ENCODE measurements around the gene PRMT7.

The PRMT7 gene

DNA sequence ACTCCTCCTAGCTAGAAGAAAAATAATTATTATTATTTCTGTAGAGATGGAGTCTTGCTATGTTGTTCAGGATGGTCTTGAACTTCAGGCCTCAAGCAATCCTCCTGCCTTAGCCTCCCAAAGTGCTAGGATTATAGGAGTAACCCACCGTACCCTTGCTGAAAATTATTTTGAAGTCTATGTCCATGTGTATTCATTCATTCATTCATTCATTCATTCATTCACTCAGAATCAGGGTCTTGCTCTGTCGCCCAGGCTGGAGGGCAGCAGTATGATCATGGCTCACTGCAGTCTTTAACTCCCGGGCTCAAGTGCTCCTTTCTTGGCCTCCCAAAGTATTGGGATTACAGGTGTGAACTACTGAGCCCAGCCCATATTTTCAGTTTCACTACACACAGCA, 4.2 kb upstream of the PRMT7 start:
- DNase-seq (ENCODE audit: low spot score) = no peak

GRCh38 chr16:68309799-68310198, 1.0 kb upstream of the PRMT7 start:
- DNase-seq (ENCODE audit: low spot score) = no peak

DNA sequence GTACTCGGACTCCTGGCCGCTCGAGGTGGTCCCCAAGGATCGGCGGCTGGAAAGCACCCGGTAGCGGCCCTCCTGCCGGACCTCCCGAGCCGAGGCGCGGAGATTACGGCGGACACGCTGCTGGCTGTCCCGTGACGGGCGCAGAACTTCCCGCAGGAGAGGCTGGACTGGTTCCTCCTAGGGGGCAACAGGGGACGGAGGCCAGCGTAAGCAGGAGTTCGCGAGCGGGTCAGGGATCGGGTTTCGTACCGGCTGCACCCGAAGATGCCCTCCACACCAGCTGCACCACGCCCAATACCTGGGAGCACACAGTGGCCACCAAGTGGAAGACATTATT, 414 bp upstream of the PRMT7 start:
- DNase-seq (ENCODE audit: low spot score) = peak; percentile 68

GRCh38 chr16:68313116-68313515, 2.3 kb downstream of the PRMT7 start:
- DNase-seq (ENCODE audit: low spot score) = no peak

GRCh38 chr16:68319185-68319908, 8.5 kb downstream of the PRMT7 start:
- DNase-seq (ENCODE audit: low spot score) = no peak

DNA sequence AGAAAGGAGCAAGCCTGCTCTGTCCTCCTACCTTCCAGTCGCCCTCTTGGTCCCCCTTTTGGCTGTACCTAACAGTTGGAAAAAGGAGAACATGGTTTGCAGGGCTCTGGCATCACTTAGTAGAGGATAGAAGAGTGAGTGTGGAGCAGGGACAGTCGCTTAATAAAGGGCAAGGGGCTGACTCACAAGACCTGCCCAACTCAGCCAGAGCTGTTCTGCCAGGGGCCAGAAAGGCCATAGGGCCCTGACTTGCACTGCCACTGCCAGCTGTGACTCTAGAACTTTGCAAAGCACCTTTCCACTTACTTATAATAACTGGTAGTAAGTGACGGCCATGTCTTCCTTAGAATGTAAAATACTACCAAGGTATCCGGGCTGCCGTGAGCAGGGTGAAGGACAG, 13.5 kb downstream of the PRMT7 start:
- no peak for DNase-seq (ENCODE audit: low spot score)

GRCh38 chr16:68324780-68325357, 14.1 kb downstream of the PRMT7 start:
- no peak for DNase-seq (ENCODE audit: low spot score)

- DNase-seq (ENCODE audit: low spot score) = peak; percentile 76
Measured at GRCh38 chr16:68328151-68328859, 17.5 kb downstream of the PRMT7 start.

DNA sequence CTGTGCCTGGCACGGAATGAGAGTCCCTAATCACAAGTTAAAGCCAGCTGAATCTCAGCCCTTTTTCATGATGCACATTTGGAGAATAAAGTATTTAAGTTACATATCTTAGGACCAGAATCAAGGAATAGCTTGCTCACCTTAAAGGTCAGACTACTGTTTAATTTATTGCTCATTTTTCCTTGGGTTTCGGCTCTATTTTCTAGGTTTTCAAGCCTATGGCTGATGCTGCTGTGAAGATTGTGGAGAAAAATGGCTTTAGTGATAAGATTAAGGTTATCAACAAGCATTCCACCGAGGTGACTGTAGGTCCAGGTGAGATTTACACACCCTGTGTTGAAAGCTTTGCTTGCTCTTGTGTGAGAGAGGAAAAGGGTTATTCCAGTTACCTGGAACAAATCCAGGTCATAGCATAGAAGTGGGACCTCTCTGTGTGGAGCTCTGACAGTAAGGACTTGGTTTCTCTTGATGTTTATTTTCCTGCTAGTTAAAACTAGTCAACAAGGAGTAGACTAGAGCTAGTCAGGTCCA, 18.1 kb downstream of the PRMT7 start:
- DNase-seq (ENCODE audit: low spot score) = no peak

GRCh38 chr16:68331879-68332410, 21.1 kb downstream of the PRMT7 start:
- no peak for DNase-seq (ENCODE audit: low spot score)

DNA sequence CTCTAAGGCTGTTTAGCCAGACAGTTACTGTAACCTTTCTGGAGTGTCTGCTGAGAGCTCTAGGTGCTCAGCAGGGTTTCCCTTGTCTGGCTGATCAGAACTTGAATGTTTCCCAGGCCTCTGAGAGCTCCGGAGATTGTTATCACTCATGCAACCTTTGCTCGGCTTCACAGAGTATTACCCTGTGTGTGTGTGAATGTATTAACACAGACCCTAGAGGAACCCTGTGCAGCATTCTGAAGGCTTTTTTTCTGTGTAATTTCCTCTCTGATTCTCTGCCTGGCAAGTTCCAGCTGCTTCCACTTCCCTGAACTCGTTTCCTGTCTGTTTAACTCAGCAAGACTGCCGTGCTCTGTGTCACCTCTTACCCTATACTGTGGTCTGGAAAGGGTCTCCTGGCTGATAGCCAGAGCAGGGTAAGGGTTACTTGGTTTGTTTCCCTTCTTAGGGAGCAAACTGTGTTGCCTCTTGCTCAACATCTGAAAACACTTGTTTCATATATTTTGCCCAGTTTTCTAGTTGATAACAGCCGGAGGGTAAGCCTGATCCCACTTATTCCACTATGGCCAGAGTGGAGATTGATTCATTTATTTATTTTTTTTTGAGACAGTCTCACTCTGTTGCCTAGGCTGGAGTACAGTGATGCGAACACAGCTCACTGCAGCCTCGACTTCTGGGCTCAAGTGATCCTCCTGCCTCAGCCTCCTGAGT, 21.7 kb downstream of the PRMT7 start:
- peak; percentile 48 for DNase-seq (ENCODE audit: low spot score)

- DNase-seq (ENCODE audit: low spot score) = no peak
Measured at GRCh38 chr16:68335175-68335574, 24.4 kb downstream of the PRMT7 start.

DNA sequence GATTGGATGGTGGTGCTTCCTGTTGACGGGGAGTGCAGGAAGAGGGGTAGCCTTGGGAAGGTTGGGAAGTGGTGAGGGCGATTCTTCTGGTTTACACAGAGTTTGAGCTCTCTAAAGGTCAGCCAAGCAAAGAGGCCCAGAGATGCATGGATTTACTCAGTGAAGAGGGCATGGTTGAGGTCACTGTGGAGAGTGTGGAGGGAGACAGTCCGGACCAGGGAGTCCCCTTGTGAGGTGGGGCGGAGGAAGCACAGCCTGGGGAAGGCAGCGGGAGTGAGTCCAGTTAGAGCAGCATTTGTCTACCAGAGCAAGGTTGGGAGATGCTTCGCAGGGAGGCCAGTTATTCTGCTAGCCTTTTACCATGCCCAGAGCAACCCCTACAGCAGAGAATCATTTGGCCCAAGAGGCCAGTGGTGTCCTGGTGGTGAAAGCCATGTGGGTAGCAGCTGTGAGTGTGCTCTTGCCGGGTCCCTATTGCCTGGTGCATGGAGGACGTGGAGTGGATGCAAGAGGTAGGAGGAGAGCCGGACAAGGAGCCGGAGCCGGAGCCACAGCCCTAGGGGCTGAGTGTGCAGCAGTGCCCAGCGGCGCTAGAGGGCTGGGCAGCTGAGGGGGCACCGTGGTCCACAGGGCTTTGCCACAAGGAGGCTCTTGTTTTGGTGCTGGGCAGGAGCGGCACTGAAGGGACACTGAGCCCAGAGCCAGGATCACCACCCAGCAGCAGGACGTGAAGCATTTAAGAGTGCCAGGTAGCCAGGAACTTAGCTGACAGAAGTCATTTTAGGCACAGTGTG, 27.7 kb downstream of the PRMT7 start:
- DNase-seq (ENCODE audit: low spot score) = no peak

DNA sequence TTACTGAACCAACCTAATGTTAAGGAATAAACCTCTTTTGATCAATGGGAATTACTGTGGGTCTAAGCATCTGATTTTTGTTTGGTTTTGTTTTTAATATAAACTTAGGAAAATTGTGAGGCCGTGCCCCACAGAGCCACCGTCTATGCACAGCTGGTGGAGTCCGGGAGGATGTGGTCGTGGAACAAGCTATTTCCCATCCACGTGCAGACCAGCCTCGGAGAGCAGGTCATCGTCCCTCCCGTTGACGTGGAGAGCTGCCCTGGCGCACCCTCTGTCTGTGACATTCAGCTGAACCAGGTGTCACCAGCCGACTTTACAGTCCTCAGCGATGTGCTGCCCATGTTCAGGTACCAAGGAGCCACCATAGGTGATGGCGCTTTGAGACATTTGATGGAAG, 28.4 kb downstream of the PRMT7 start:
- no peak for DNase-seq (ENCODE audit: low spot score)

GRCh38 chr16:68342620-68343019, 31.8 kb downstream of the PRMT7 start:
- DNase-seq (ENCODE audit: low spot score) = no peak

GRCh38 chr16:68343137-68343536, 32.3 kb downstream of the PRMT7 start:
- no peak for DNase-seq (ENCODE audit: low spot score)

- no peak for DNase-seq (ENCODE audit: low spot score)
Measured at GRCh38 chr16:68344252-68344651, 33.4 kb downstream of the PRMT7 start.

- DNase-seq (ENCODE audit: low spot score) = no peak
Measured at GRCh38 chr16:68345351-68345810, 34.6 kb downstream of the PRMT7 start.

GRCh38 chr16:68345958-68346635, 35.3 kb downstream of the PRMT7 start:
- no peak for DNase-seq (ENCODE audit: low spot score)

DNA sequence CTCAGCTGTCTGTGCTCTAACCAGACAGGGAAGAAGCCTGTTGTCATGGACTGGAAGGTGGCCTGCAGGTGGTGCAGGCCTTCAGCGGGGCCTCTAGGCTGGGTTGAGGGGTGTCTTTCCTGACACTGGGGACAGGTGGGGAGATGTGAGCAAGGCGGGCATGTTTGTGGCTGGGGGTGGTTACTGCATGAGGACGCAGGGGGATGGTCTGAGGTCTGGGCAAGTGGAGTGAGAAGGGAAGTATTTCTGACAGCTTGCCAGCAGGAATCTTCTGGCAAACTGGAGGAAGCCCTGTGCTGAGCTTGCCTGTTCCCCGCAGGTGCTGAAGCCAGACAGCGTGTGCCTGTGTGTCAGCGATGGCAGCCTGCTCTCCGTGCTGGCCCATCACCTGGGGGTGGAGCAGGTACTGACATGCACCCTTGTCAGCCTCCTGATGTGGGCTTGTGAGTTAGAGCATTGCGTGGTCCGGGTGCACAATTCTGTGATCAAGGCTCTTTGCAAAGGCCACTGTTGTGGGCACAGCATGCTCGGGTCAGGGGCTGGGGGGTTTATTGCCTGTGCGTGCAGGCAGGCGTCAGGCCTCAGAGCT, 36.2 kb downstream of the PRMT7 start:
- no peak for DNase-seq (ENCODE audit: low spot score)

Data from HuH-7.5 (cell line).